ENCODE measurements around the gene ELF5.

Gene ELF5

DNA sequence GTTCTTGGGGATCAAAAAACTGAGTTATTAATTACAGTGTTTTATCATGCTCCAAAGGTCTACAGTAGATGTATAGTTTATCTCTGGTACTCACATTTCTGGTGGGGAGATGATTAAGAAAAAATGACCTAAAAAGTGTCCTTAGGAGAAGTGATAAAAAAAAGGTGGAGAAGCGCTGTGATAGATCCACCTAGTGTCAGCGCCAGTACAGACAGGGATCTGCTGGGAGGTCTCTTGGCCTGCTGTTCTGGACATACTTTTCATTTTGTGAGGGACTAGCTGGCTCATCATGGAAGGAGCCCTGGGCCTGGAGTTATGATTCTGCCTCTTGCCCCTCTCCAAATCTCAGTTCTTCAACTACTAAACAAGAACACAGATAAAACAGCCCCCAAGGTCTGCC, 2.9 kb downstream of the ELF5 start:
- H3K9me3 ChIP-seq (ENCODE audit: control insufficient read depth, insufficient read depth, low read depth, low read length) = no peaks in the 10 kb centered on the region
- CTCF ChIA-PET = interaction anchor here (0.6 to 0.8 kb wide), 3 partner anchors 8 to 388 kb away, joined by 3 to 5 read pairs (median 4); no protein-coding TSS in a partner anchor
- no peaks in the 10 kb centered on the region for H3K4me1 ChIP-seq (ENCODE audit: control insufficient read depth, insufficient read depth, low read length)
- no peak for TF ChIP-seq KLF10 (tag by site-specific recombination; IDR thresholded peaks at IDR 0.05)
- no peak for TF ChIP-seq MYNN (tag by site-specific recombination; IDR thresholded peaks at IDR 0.05; ENCODE audit: borderline replicate concordance)
- TF ChIP-seq ZNF146 (tag by site-specific recombination; IDR thresholded peaks at IDR 0.05) = no peak
- TF ChIP-seq, protein P1, sequence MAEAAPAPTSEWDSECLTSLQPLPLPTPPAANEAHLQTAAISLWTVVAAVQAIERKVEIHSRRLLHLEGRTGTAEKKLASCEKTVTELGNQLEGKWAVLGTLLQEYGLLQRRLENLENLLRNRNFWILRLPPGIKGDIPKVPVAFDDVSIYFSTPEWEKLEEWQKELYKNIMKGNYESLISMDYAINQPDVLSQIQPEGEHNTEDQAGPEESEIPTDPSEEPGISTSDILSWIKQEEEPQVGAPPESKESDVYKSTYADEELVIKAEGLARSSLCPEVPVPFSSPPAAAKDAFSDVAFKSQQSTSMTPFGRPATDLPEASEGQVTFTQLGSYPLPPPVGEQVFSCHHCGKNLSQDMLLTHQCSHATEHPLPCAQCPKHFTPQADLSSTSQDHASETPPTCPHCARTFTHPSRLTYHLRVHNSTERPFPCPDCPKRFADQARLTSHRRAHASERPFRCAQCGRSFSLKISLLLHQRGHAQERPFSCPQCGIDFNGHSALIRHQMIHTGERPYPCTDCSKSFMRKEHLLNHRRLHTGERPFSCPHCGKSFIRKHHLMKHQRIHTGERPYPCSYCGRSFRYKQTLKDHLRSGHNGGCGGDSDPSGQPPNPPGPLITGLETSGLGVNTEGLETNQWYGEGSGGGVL (tag by site-specific recombination; IDR thresholded peaks at IDR 0.05) = no peak
- TF ChIP-seq, protein P2, sequence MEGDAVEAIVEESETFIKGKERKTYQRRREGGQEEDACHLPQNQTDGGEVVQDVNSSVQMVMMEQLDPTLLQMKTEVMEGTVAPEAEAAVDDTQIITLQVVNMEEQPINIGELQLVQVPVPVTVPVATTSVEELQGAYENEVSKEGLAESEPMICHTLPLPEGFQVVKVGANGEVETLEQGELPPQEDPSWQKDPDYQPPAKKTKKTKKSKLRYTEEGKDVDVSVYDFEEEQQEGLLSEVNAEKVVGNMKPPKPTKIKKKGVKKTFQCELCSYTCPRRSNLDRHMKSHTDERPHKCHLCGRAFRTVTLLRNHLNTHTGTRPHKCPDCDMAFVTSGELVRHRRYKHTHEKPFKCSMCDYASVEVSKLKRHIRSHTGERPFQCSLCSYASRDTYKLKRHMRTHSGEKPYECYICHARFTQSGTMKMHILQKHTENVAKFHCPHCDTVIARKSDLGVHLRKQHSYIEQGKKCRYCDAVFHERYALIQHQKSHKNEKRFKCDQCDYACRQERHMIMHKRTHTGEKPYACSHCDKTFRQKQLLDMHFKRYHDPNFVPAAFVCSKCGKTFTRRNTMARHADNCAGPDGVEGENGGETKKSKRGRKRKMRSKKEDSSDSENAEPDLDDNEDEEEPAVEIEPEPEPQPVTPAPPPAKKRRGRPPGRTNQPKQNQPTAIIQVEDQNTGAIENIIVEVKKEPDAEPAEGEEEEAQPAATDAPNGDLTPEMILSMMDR (tag by site-specific recombination; IDR thresholded peaks at IDR 0.05) = no peak
- no peak for TF ChIP-seq MEIS1 (CRISPR knock-in tag; IDR thresholded peaks at IDR 0.05; ENCODE audit: borderline replicate concordance)
- TF ChIP-seq ZNF184 (tag by site-specific recombination; IDR thresholded peaks at IDR 0.05) = no peak
- no peak for TF ChIP-seq ZNF426 (tag by site-specific recombination; IDR thresholded peaks at IDR 0.05)
- no peak for TF ChIP-seq ZNF610 (tag by site-specific recombination; IDR thresholded peaks at IDR 0.05; ENCODE audit: borderline replicate concordance)
- no peak for TF ChIP-seq ZNF311 (tag by site-specific recombination; IDR thresholded peaks at IDR 0.05; ENCODE audit: borderline replicate concordance)
- no peaks in the 10 kb centered on the region for H3K36me3 ChIP-seq (ENCODE audit: control insufficient read depth in 2 of 2, insufficient read depth in 1 of 2, low read length in 2 of 2)
- H3K4me3 ChIP-seq (ENCODE audit: low read depth, low read length) = no peak overlapping the region
- no peak overlapping the region for H3K27ac ChIP-seq (ENCODE audit: extremely low read depth, low read depth, low read length)
- POLR2A ChIA-PET = no interaction called here

DNA sequence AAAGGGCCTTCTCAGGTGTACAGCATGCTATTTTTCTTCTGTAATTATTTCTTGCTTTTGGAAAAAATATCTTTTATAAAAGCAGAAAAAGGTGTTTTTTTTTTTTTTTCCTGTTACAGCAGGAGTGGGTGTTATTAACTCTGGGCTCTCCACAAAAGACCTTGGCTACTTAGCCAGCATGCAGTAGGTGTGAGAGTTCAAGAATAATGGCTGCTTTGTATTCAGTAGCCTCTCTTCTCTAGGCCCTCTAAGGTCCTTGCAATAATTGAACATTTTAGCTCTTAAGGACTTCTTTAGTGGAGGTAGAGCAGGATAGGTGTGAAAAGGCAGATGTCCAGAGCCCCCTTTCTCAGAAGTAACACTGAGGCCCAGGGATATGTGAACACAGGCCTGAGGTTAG, 3.4 kb downstream of the ELF5 start:
- ChIA-PET POLR2A (no interaction called here), CTCF (no interaction called here)
- Histone ChIP-seq H3K4me1 (ENCODE audit: control insufficient read depth, insufficient read depth, low read length) (no peaks in the 10 kb centered on the region), H3K27ac (ENCODE audit: extremely low read depth, low read depth, low read length) (no peak overlapping the region), H3K4me3 (ENCODE audit: low read depth, low read length) (no peak overlapping the region), H3K36me3 (ENCODE audit: control insufficient read depth in 2 of 2, insufficient read depth in 1 of 2, low read length in 2 of 2) (no peaks in the 10 kb centered on the region), H3K9me3 (ENCODE audit: control insufficient read depth, insufficient read depth, low read depth, low read length) (no peaks in the 10 kb centered on the region)
- TF ChIP-seq REPIN1 (tag by site-specific recombination; IDR thresholded peaks at IDR 0.05; ENCODE audit: low read depth) (no peak), ZNF221 (tag by site-specific recombination; IDR thresholded peaks at IDR 0.05; ENCODE audit: borderline replicate concordance) (no peak), ZNF10 (tag by site-specific recombination; IDR thresholded peaks at IDR 0.05) (no peak), TRIM28 (IDR thresholded peaks at IDR 0.05; ENCODE audit: borderline replicate concordance, low read length) (no peak), SP3 (tag by site-specific recombination; IDR thresholded peaks at IDR 0.05) (no peak), ZFP3 (tag by site-specific recombination; IDR thresholded peaks at IDR 0.05; ENCODE audit: low read depth) (no peak), OSR2 (tag by site-specific recombination; IDR thresholded peaks at IDR 0.05) (no peak), OVOL3 (tag by site-specific recombination; IDR thresholded peaks at IDR 0.05) (no peak), SALL2 (tag by site-specific recombination; IDR thresholded peaks at IDR 0.05; ENCODE audit: borderline replicate concordance) (no peak), ZNF433 (tag by site-specific recombination; IDR thresholded peaks at IDR 0.05; ENCODE audit: low read depth) (no peak), ZNF184 (tag by site-specific recombination; IDR thresholded peaks at IDR 0.05) (no peak), ZNF121 (tag by site-specific recombination; IDR thresholded peaks at IDR 0.05) (no peak), IKZF3 (tag by site-specific recombination; IDR thresholded peaks at IDR 0.05) (no peak), ZNF266 (tag by site-specific recombination; IDR thresholded peaks at IDR 0.05; ENCODE audit: low read depth) (no peak), KLF7 (tag by site-specific recombination; IDR thresholded peaks at IDR 0.05; ENCODE audit: borderline replicate concordance) (no peak), GFI1B (tag by site-specific recombination; IDR thresholded peaks at IDR 0.05) (no peak), KLF9 (tag by site-specific recombination; IDR thresholded peaks at IDR 0.05; ENCODE audit: low read depth) (no peak), ZNF510 (tag by site-specific recombination; IDR thresholded peaks at IDR 0.05; ENCODE audit: insufficient replicate concordance) (no peak)
- TF ChIP-seq, protein P3, sequence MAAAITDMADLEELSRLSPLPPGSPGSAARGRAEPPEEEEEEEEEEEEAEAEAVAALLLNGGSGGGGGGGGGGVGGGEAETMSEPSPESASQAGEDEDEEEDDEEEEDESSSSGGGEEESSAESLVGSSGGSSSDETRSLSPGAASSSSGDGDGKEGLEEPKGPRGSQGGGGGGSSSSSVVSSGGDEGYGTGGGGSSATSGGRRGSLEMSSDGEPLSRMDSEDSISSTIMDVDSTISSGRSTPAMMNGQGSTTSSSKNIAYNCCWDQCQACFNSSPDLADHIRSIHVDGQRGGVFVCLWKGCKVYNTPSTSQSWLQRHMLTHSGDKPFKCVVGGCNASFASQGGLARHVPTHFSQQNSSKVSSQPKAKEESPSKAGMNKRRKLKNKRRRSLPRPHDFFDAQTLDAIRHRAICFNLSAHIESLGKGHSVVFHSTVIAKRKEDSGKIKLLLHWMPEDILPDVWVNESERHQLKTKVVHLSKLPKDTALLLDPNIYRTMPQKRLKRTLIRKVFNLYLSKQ (tag by site-specific recombination; IDR thresholded peaks at IDR 0.05; ENCODE audit: borderline replicate concordance) = no peak
- TF ChIP-seq, protein P4, sequence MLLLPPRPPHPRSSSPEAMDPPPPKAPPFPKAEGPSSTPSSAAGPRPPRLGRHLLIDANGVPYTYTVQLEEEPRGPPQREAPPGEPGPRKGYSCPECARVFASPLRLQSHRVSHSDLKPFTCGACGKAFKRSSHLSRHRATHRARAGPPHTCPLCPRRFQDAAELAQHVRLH (tag by site-specific recombination; IDR thresholded peaks at IDR 0.05) = no peak
